NCI-H1930 (cell line): ENCODE measurements around the gene REM1.

ENCODE experiments used
- DNase-seq, 2 experiments: peaks; one replicate each; lab custom pipeline; 2025; lab: John Stamatoyannopoulos, UW

Gene REM1

GRCh38 chr20:31523361-31524283, 48.5 kb downstream of the REM1 start:
- DNase-seq = no peak

DNA sequence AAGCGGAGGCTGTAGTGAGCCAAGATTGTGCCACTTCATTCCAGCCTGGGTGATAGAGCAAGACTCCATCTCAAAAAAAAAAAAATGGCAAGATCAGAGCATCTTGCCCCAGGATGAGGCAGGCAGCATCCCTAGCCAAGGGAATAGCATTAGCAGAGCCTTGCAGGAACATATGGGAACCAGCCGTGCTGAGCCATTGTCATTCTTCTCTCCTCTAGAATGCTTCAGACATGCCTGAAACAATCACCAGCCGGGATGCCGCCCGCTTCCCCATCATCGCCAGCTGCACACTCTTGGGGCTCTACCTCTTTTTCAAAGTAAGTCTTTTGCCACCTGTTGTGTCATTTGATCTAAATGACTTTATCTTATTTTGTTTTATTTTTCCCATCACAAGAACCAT, 52.2 kb downstream of the REM1 start:
- DNase-seq = no peak
